Calu3 (cell line): ENCODE measurements around the gene SKA1. TPM values are rescaled to one million over a fixed set of nuclear protein-coding genes. Genes with fewer than 3 reads are reported as not detected.

Experiments
- BruUV-seq: library from RNA; stranded (reverse); fragments of 400-500 nt; replicated peaks from 2 replicates; lab custom pipeline; 2021; lab: Mats Ljungman, UMichigan
- CTCF ChIA-PET: fragments of 300-600 bp; sonication (Branson Sonifier 250); formaldehyde crosslinking; loops from one replicate; lab custom pipeline; 2022; ENCODE audit warnings: antibody characterized with exemption; lab: Charles Lee
- DNase-seq: peaks from one replicate; pipeline ENCODE4 v3.0.0; 2022
- H3K27ac Mint-ChIP-seq: one replicate; pipeline ENCODE4 v1.8.0; 2022; ENCODE audit warnings: mixed read lengths; ENCODE audit not compliant: unreplicated experiment
- H3K27me3 Mint-ChIP-seq: one replicate; pipeline ENCODE4 v1.8.0; 2022; ENCODE audit warnings: mixed read lengths; ENCODE audit not compliant: unreplicated experiment
- H3K36me3 Mint-ChIP-seq: one replicate; pipeline ENCODE4 v1.8.0; 2022; ENCODE audit warnings: mild to moderate bottlenecking, moderate library complexity, mixed read lengths; ENCODE audit not compliant: insufficient read depth, unreplicated experiment
- H3K4me1 Mint-ChIP-seq: one replicate; pipeline ENCODE4 v1.8.0; 2022; ENCODE audit warnings: mild to moderate bottlenecking, low read depth, mixed read lengths; ENCODE audit not compliant: unreplicated experiment
- H3K4me3 Mint-ChIP-seq: one replicate; pipeline ENCODE4 v1.8.0; 2022; ENCODE audit warnings: mild to moderate bottlenecking, low read depth, moderate library complexity, mixed read lengths; ENCODE audit not compliant: unreplicated experiment
- H3K9me3 Mint-ChIP-seq: one replicate; pipeline ENCODE4 v1.8.0; 2022; ENCODE audit warnings: low read depth, mixed read lengths; ENCODE audit not compliant: unreplicated experiment
- intact Hi-C: fragments of 100-400 bp; cut with micrococcal nuclease; formaldehyde crosslinking; loops from one replicate; pipeline ENCODE4 v1.10.0; 2022; ENCODE audit not compliant: unreplicated experiment
- total RNA-seq: library from RNA; stranded (reverse); gene quantifications from 2 replicates; pipeline ENCODE4 v1.2.3, GENCODE V29; 2022
- TF ChIP-seq, protein P1 (sequence below): fragments of 200-600 bp; IDR thresholded peaks from one replicate; pipeline ENCODE4 v1.8.0; 2022; ENCODE audit warnings: antibody characterized with exemption; ENCODE audit not compliant: unreplicated experiment

The SKA1 gene
- total RNA-seq, 1 experiment from 2014 or later: 22.5 TPM

GRCh38 chr18:50441016-50441415 is 66.2 kb downstream of the SKA1 start:
- no peaks in the 10 kb centered on the region for H3K36me3 Mint-ChIP-seq
- no peak for DNase-seq
- peaks cover 3% of the 10 kb centered on the region for H3K9me3 Mint-ChIP-seq
- TF ChIP-seq, protein P1, sequence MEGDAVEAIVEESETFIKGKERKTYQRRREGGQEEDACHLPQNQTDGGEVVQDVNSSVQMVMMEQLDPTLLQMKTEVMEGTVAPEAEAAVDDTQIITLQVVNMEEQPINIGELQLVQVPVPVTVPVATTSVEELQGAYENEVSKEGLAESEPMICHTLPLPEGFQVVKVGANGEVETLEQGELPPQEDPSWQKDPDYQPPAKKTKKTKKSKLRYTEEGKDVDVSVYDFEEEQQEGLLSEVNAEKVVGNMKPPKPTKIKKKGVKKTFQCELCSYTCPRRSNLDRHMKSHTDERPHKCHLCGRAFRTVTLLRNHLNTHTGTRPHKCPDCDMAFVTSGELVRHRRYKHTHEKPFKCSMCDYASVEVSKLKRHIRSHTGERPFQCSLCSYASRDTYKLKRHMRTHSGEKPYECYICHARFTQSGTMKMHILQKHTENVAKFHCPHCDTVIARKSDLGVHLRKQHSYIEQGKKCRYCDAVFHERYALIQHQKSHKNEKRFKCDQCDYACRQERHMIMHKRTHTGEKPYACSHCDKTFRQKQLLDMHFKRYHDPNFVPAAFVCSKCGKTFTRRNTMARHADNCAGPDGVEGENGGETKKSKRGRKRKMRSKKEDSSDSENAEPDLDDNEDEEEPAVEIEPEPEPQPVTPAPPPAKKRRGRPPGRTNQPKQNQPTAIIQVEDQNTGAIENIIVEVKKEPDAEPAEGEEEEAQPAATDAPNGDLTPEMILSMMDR: no peak
- H3K4me1 Mint-ChIP-seq: no peaks in the 10 kb centered on the region
- BruUV-seq: no TSS peak
- H3K27ac Mint-ChIP-seq: no peak overlapping the region
- intact Hi-C loops: no loop called here
- no peak overlapping the region for H3K4me3 Mint-ChIP-seq
- CTCF ChIA-PET: no interaction called here
- H3K27me3 Mint-ChIP-seq: peaks cover 31% of the 10 kb centered on the region

DNA sequence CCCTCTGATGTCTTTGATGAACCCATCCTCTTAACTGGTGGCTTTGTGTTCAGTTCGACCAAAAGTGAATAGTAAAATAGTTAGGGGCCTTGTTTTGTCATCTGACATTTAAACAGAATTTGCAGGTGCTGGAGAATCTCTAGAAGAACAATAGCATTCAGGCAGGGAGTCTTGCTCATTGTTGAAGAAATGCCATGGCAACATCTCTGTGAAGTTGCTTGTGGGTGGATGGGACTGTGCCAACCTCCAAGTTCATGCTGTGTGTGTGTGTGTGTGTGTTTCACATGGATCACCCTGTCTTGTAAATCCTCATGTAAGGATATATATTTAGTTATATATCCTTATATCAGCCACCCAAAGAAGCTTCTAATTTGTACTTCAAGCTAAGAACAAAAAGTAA is 66.7 kb downstream of the SKA1 start:
- no peaks in the 10 kb centered on the region for H3K4me1 Mint-ChIP-seq
- no peak for DNase-seq

More for the DNA sequence above, 66.7 kb downstream of the SKA1 start:
- CTCF ChIA-PET: no interaction called here
- peaks cover 35% of the 10 kb centered on the region for H3K27me3 Mint-ChIP-seq
- H3K27ac Mint-ChIP-seq: no peak overlapping the region
- intact Hi-C loops: no loop called here
- H3K9me3 Mint-ChIP-seq: peaks cover 3% of the 10 kb centered on the region
- H3K4me3 Mint-ChIP-seq: no peak overlapping the region
- BruUV-seq: no TSS peak
- no peaks in the 10 kb centered on the region for H3K36me3 Mint-ChIP-seq
- TF ChIP-seq, protein P1: no peak

Other genes with a start within 250 kb of the SKA1 start
- 56.7 and 59.1 TPM in 2 replicates for gene MYO5B, start 179.9 kb upstream of the SKA1 start, total RNA-seq
- 0.94 and 0.98 TPM in 2 replicates for gene CFAP53, start 108.6 kb upstream of the SKA1 start, total RNA-seq
- gene MBD1, start 93.5 kb upstream of the SKA1 start, total RNA-seq: 70.5 and 88.0 TPM in 2 replicates
- 75.1 and 95.2 TPM in 2 replicates for gene CXXC1, start 87.4 kb upstream of the SKA1 start, total RNA-seq
- gene MAPK4, start 185.0 kb downstream of the SKA1 start, total RNA-seq: not detected in 2 replicates